DND-41 (cell line): ENCODE data around the gene NEB.

Source experiments
- ATAC-seq: fragments of 200-7000 bp; cut with Tn5 transposase; 3 replicates; pipeline ENCODE4 v1.9.1; 2021; ENCODE audit warnings: low read depth; ENCODE audit not compliant: insufficient read depth
- DNase-seq: peaks from one replicate; pipeline ENCODE4 v3.0.0-alpha.2; 2020
- H2AFZ ChIP-seq: 2 replicates; pipeline ENCODE4 v1.6.0; 2012; ENCODE audit warnings: low read depth, low read length
- H3K27ac ChIP-seq: 2 replicates; pipeline ENCODE4 v1.5.1; 2012; ENCODE audit warnings: low read length, inconsistent platforms
- H3K27me3 ChIP-seq: fragments of 200-600 bp; sonication (generic); 2 replicates; pipeline ENCODE4 v1.6.0; 2012; ENCODE audit warnings: low read length, mild to moderate bottlenecking, inconsistent platforms; ENCODE audit not compliant: insufficient read depth, poor library complexity
- H3K36me3 ChIP-seq: 2 replicates; pipeline ENCODE4 v1.5.1; 2012; ENCODE audit warnings: low read length, inconsistent platforms; ENCODE audit not compliant: insufficient read depth
- H3K4me1 ChIP-seq: 2 replicates; pipeline ENCODE4 v1.5.1; 2012; ENCODE audit warnings: mild to moderate bottlenecking, low read length; ENCODE audit not compliant: insufficient read depth
- H3K4me2 ChIP-seq: 2 replicates; pipeline ENCODE4 v1.6.0; 2012; ENCODE audit warnings: mild to moderate bottlenecking, moderate library complexity, low read length, inconsistent platforms; ENCODE audit not compliant: insufficient read depth
- H3K4me3 ChIP-seq, 2 experiments: fragments of 200-600 bp in 1 of 2; shearing (Covaris generic) in 1 of 2; 2 replicates each; pipeline ENCODE4 v1.5.1; 2012 to 2016; ENCODE audit warnings: inconsistent platforms in 2 of 2, low read length in 2 of 2, mild to moderate bottlenecking in 2 of 2, low read depth in 1 of 2, moderate library complexity in 1 of 2
- H3K79me2 ChIP-seq: 2 replicates; pipeline ENCODE4 v1.6.0; 2012; ENCODE audit warnings: low read length, inconsistent platforms; ENCODE audit not compliant: insufficient read depth
- H3K9ac ChIP-seq: 2 replicates; pipeline ENCODE4 v1.6.0; 2012; ENCODE audit warnings: low read depth, mild to moderate bottlenecking, inconsistent platforms, low read length, moderate library complexity
- H3K9me3 ChIP-seq: 2 replicates; pipeline ENCODE4 v1.5.1; 2012; ENCODE audit warnings: low read length, moderate library complexity, mild to moderate bottlenecking, inconsistent platforms; ENCODE audit not compliant: insufficient read depth, severe bottlenecking
- H4K20me1 ChIP-seq: 2 replicates; pipeline ENCODE4 v1.6.0; 2012; ENCODE audit warnings: low read length; ENCODE audit not compliant: insufficient read depth
- EZH2 ChIP-seq: IDR thresholded peaks from 3 replicates; pipeline ENCODE4 v1.6.1; 2012; ENCODE audit warnings: borderline replicate concordance, low read depth, mild to moderate bottlenecking, moderate library complexity, low read length, inconsistent platforms; ENCODE audit not compliant: severe bottlenecking
- TF ChIP-seq, protein P1 (sequence below): IDR thresholded peaks from 2 replicates; pipeline ENCODE4 v1.5.1; 2012; ENCODE audit warnings: borderline replicate concordance, low read length, moderate library complexity, mild to moderate bottlenecking; ENCODE audit not compliant: poor library complexity, severe bottlenecking; ENCODE audit errors: extremely low read depth

NEB gene, protein sequence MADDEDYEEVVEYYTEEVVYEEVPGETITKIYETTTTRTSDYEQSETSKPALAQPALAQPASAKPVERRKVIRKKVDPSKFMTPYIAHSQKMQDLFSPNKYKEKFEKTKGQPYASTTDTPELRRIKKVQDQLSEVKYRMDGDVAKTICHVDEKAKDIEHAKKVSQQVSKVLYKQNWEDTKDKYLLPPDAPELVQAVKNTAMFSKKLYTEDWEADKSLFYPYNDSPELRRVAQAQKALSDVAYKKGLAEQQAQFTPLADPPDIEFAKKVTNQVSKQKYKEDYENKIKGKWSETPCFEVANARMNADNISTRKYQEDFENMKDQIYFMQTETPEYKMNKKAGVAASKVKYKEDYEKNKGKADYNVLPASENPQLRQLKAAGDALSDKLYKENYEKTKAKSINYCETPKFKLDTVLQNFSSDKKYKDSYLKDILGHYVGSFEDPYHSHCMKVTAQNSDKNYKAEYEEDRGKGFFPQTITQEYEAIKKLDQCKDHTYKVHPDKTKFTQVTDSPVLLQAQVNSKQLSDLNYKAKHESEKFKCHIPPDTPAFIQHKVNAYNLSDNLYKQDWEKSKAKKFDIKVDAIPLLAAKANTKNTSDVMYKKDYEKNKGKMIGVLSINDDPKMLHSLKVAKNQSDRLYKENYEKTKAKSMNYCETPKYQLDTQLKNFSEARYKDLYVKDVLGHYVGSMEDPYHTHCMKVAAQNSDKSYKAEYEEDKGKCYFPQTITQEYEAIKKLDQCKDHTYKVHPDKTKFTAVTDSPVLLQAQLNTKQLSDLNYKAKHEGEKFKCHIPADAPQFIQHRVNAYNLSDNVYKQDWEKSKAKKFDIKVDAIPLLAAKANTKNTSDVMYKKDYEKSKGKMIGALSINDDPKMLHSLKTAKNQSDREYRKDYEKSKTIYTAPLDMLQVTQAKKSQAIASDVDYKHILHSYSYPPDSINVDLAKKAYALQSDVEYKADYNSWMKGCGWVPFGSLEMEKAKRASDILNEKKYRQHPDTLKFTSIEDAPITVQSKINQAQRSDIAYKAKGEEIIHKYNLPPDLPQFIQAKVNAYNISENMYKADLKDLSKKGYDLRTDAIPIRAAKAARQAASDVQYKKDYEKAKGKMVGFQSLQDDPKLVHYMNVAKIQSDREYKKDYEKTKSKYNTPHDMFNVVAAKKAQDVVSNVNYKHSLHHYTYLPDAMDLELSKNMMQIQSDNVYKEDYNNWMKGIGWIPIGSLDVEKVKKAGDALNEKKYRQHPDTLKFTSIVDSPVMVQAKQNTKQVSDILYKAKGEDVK (N-terminal part only)

GRCh38 chr2:151733771-151734672 lies at the start of gene NEB:
Gene NEB, minus strand, starts transcription at chr2:151734476. Its CDS starts 1,320 bp downstream, at chr2:151733156.
- no peak within 1 kb of the TSS for H3K27ac ChIP-seq
- DNase-seq (no peak), ATAC-seq (no peak)
- H3K36me3 ChIP-seq: no peaks in the 10 kb centered on the region
- H3K9me3 ChIP-seq: no peaks in the 10 kb centered on the region
- no peaks in the 10 kb centered on the region for H3K27me3 ChIP-seq
- H3K4me1 ChIP-seq: no peaks in the 10 kb centered on the region
- no peaks in the 10 kb centered on the region for H4K20me1 ChIP-seq
- H3K79me2 ChIP-seq: no peaks in the 10 kb centered on the region
- no peak within 1 kb of the TSS for H2AFZ ChIP-seq
- TF ChIP-seq, protein P1, sequence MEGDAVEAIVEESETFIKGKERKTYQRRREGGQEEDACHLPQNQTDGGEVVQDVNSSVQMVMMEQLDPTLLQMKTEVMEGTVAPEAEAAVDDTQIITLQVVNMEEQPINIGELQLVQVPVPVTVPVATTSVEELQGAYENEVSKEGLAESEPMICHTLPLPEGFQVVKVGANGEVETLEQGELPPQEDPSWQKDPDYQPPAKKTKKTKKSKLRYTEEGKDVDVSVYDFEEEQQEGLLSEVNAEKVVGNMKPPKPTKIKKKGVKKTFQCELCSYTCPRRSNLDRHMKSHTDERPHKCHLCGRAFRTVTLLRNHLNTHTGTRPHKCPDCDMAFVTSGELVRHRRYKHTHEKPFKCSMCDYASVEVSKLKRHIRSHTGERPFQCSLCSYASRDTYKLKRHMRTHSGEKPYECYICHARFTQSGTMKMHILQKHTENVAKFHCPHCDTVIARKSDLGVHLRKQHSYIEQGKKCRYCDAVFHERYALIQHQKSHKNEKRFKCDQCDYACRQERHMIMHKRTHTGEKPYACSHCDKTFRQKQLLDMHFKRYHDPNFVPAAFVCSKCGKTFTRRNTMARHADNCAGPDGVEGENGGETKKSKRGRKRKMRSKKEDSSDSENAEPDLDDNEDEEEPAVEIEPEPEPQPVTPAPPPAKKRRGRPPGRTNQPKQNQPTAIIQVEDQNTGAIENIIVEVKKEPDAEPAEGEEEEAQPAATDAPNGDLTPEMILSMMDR: no peak
- no peak for TF ChIP-seq EZH2
- no peak within 1 kb of the TSS for H3K4me2 ChIP-seq
- no peak within 1 kb of the TSS for H3K4me3 ChIP-seq
- H3K9ac ChIP-seq: no peak within 1 kb of the TSS

GRCh38 chr2:151783133-151783520 lies 48.9 kb upstream of the NEB start:
- H3K27ac ChIP-seq: no peak overlapping the region
- H3K4me2 ChIP-seq: no peak overlapping the region
- no peak overlapping the region for H3K4me3 ChIP-seq
- no peak overlapping the region for H3K9ac ChIP-seq
- H3K9me3 ChIP-seq: no peaks in the 10 kb centered on the region
- H2AFZ ChIP-seq: no peak overlapping the region
- no peaks in the 10 kb centered on the region for H3K4me1 ChIP-seq
- no peak for TF ChIP-seq EZH2
- TF ChIP-seq, protein P1: no peak
- ATAC-seq (no peak), DNase-seq (no peak)
- H3K36me3 ChIP-seq: 0 out of 2 replicates have a peak, but pooled peaks cover 4% of the 10 kb centered on the region
- no peaks in the 10 kb centered on the region for H4K20me1 ChIP-seq
- no peaks in the 10 kb centered on the region for H3K27me3 ChIP-seq
- H3K79me2 ChIP-seq: no peaks in the 10 kb centered on the region
